Vagina (tissue), 2 donors: ENCODE data around the gene SPINT1. TPM values are rescaled to one million over a fixed set of nuclear protein-coding genes. Genes with fewer than 3 reads are reported as not detected.

Source experiments
- DNase-seq, 2 donors: peaks; one replicate each; pipeline ENCODE4 v3.0.0-alpha.2; 2017; ENCODE audit errors: extremely low spot score in 2 of 2
- H3K27ac ChIP-seq: fragments of 200-600 bp; sonication (generic); one replicate; pipeline ENCODE4 v1.5.1; 2019
- H3K27me3 ChIP-seq: fragments of 200-600 bp; sonication (generic); one replicate; pipeline ENCODE4 v1.5.1; 2019
- H3K36me3 ChIP-seq, 2 donors: fragments of 200-600 bp; sonication (generic); one replicate each; pipeline ENCODE4 v1.5.1; 2017 to 2019
- H3K4me1 ChIP-seq: fragments of 200-600 bp; sonication (generic); one replicate; pipeline ENCODE4 v1.5.1; 2019
- H3K4me3 ChIP-seq, 2 donors: fragments of 200-600 bp; sonication (generic); 1 replicate in 1 of 2; 2 replicates in 1 of 2; pipeline ENCODE4 v1.5.1; 2016 to 2019
- H3K9me3 ChIP-seq: fragments of 200-600 bp; sonication (generic); one replicate; pipeline ENCODE4 v1.5.1; 2019
- POLR2A ChIP-seq, 2 donors: fragments of 450-650 bp; IDR thresholded peaks; one replicate each; pipeline ENCODE4 v1.6.1; 2017; ENCODE audit warnings: antibody characterized with exemption in 2 of 2, mild to moderate bottlenecking in 2 of 2, moderate library complexity in 2 of 2
- POLR2AphosphoS5 ChIP-seq, 2 donors: sonication (generic); formaldehyde crosslinking; IDR thresholded peaks; one replicate each; pipeline ENCODE4 v1.9.0; 2017; ENCODE audit warnings: antibody characterized with exemption in 2 of 2, mild to moderate bottlenecking in 2 of 2, low read depth in 1 of 2; ENCODE audit not compliant: insufficient read depth in 1 of 2
- intact Hi-C: fragments of 100-400 bp; cut with DNase I; formaldehyde crosslinking; loops from one replicate; pipeline ENCODE4 v1.15.1; 2023
- total RNA-seq: library from RNA; depleted of rRNA; stranded (reverse); fragments of >200 nt; gene quantifications from one replicate; pipeline ENCODE4 v1.2.3, GENCODE V29; 2016
- TF ChIP-seq, protein P1 (sequence below), 3 experiments: fragments of 450-650 bp in 2 of 3; fragments of 200-600 bp in 1 of 3; sonication (generic) in 1 of 3; IDR thresholded peaks; one replicate each; pipeline ENCODE4 v1.5.1; 2017 to 2019; ENCODE audit warnings: antibody characterized with exemption in 3 of 3, mild to moderate bottlenecking in 2 of 3, moderate library complexity in 2 of 3

SPINT1 gene
- total RNA-seq, 1 donor from 2014 or later = 80.3 TPM

DNA sequence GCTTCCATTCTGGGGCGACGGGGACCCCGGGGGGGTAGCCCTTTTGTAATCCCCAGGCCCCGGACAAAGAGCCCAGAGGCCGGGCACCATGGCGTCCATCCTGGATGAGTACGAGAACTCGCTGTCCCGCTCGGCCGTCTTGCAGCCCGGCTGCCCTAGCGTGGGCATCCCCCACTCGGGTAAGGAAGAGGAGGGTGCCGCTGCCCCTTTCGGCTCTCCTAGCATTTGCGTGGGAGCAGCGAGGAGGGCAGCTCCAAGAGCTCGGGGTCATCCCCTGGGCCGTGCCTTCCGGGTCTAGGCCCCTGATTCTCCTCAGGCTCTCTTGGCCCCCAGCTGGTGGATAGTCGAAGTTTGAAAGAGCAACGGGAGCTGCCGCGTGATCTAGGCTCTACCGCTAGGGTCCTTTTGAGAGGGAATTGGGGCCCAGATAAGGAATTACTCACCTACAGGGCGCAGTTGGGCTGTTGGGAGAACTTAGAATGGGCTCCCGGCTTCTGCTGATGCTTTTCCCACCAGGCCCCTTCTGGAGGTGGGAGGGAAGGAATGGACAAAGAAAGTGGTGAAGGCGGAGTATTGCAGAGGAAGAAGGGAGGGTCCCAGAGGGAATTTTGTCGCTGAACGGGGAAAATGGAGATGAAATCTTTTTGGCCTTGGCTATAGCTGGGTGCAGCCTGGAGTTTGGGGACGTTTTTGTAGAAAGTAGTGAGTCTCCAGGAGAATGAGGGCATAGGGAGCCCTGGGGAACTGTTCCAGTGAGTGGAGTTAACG is 51.0 kb downstream of the SPINT1 start:
- H3K36me3 ChIP-seq = peaks cover 0 to 21% of the 10 kb centered on the region in 2 donors
- H3K27me3 ChIP-seq = no peaks in the 10 kb centered on the region
- H3K9me3 ChIP-seq = no peaks in the 10 kb centered on the region
- intact Hi-C loops = loop anchor here (5.0 kb wide), 1 partner anchor 38 kb away; no protein-coding TSS in a partner anchor
- peak overlapping the region; percentile 91 for H3K27ac ChIP-seq
- peaks cover 25% of the 10 kb centered on the region for H3K4me1 ChIP-seq
- TF ChIP-seq POLR2A (IDR thresholded peaks at IDR 0.05) = no peak
- TF ChIP-seq, protein P1, sequence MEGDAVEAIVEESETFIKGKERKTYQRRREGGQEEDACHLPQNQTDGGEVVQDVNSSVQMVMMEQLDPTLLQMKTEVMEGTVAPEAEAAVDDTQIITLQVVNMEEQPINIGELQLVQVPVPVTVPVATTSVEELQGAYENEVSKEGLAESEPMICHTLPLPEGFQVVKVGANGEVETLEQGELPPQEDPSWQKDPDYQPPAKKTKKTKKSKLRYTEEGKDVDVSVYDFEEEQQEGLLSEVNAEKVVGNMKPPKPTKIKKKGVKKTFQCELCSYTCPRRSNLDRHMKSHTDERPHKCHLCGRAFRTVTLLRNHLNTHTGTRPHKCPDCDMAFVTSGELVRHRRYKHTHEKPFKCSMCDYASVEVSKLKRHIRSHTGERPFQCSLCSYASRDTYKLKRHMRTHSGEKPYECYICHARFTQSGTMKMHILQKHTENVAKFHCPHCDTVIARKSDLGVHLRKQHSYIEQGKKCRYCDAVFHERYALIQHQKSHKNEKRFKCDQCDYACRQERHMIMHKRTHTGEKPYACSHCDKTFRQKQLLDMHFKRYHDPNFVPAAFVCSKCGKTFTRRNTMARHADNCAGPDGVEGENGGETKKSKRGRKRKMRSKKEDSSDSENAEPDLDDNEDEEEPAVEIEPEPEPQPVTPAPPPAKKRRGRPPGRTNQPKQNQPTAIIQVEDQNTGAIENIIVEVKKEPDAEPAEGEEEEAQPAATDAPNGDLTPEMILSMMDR (IDR thresholded peaks at IDR 0.05) = peak in 1 of 3 experiments; percentile 47
- TF ChIP-seq POLR2AphosphoS5 (IDR thresholded peaks at IDR 0.05; ENCODE audit: insufficient read depth in 1 of 2, low read depth in 1 of 2) = no peak
- peak overlapping the region; percentile 72 to 89 for H3K4me3 ChIP-seq
- peak; percentile 89 to 93 for DNase-seq

DNA sequence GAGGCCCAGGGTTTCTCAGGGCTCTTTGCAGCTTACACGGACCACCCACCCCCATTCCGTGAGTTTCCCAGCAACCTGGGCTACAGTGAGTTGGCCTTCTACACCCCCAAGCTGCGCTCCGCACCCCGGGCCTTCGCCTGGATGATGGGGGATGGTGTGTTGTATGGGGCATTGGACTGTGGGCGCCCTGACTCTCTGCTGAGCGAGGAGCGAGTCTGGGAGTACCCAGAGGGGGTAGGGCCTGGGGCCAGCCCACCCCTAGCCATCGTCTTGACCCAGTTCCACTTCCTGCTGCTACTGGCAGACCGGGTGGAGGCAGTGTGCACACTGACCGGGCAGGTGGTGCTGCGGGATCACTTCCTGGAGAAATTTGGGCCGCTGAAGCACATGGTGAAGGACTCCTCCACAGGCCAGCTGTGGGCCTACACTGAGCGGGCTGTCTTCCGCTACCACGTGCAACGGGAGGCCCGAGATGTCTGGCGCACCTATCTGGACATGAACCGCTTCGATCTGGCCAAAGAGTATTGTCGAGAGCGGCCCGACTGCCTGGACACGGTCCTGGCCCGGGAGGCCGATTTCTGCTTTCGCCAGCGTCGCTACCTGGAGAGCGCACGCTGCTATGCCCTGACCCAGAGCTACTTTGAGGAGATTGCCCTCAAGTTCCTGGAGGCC is 55.8 kb downstream of the SPINT1 start:
- Histone ChIP-seq H3K27ac (no peak overlapping the region), H3K27me3 (no peaks in the 10 kb centered on the region), H3K9me3 (no peaks in the 10 kb centered on the region), H3K4me1 (peaks cover 29% of the 10 kb centered on the region), H3K36me3 (peaks cover 0 to 51% of the 10 kb centered on the region in 2 donors), H3K4me3 (no peak overlapping the region)
- intact Hi-C loops = loop anchor here (5.0 to 10.0 kb wide), 3 partner anchors 43 to 215 kb away; partner anchors contain the start of gene INO80
- TF ChIP-seq, protein P1 (IDR thresholded peaks at IDR 0.05) = no peak
- no peak for TF ChIP-seq POLR2A (IDR thresholded peaks at IDR 0.05)
- no peak for TF ChIP-seq POLR2AphosphoS5 (IDR thresholded peaks at IDR 0.05; ENCODE audit: insufficient read depth in 1 of 2, low read depth in 1 of 2)
- DNase-seq = no peak

DNA sequence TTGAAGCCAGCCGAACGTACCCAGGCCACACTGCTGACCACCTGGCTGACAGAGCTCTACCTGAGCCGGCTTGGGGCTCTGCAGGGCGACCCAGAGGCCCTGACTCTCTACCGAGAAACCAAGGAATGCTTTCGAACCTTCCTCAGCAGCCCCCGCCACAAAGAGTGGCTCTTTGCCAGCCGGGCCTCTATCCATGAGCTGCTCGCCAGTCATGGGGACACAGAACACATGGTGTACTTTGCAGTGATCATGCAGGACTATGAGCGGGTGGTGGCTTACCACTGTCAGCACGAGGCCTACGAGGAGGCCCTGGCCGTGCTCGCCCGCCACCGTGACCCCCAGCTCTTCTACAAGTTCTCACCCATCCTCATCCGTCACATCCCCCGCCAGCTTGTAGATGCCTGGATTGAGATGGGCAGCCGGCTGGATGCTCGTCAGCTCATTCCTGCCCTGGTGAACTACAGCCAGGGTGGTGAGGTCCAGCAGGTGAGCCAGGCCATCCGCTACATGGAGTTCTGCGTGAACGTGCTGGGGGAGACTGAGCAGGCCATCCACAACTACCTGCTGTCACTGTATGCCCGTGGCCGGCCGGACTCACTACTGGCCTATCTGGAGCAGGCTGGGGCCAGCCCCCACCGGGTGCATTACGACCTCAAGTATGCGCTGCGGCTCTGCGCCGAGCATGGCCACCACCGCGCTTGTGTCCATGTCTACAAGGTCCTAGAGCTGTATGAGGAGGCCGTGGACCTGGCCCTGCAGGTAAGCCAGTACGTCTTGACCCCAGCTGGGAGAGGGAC is 56.6 kb downstream of the SPINT1 start:
- no peak for DNase-seq
- no peak for TF ChIP-seq POLR2AphosphoS5 (IDR thresholded peaks at IDR 0.05; ENCODE audit: insufficient read depth in 1 of 2, low read depth in 1 of 2)
- TF ChIP-seq, protein P1 (IDR thresholded peaks at IDR 0.05) = no peak
- TF ChIP-seq POLR2A (IDR thresholded peaks at IDR 0.05) = no peak
- H3K27ac ChIP-seq = no peak overlapping the region
- no peaks in the 10 kb centered on the region for H3K9me3 ChIP-seq
- no peaks in the 10 kb centered on the region for H3K27me3 ChIP-seq
- peaks cover 0 to 51% of the 10 kb centered on the region in 2 donors for H3K36me3 ChIP-seq
- intact Hi-C loops = loop anchor here (5.0 to 10.0 kb wide), 3 partner anchors 42 to 214 kb away; partner anchors contain the start of gene INO80
- peaks cover 23% of the 10 kb centered on the region for H3K4me1 ChIP-seq
- no peak overlapping the region for H3K4me3 ChIP-seq

DNA sequence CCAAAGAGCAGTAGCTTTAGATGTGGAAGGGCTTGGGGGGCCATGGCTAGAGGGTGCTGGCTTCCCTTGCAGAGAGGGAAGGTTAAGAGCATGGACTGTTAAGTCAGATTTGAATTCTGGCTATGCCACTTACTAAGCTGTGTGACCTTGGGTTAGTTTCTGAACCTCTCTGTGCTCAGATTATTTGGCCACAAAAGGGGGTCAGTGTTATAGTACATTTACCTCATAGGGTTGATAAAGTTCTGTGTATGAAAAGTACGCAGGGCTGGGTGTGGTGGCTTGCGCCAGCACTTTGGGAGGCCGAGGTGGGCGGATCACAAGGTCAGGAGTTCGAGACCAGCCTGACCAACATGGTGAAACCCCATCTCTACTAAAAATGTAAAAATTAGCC is 57.2 kb downstream of the SPINT1 start:
- H3K4me1 ChIP-seq = peaks cover 23% of the 10 kb centered on the region
- TF ChIP-seq POLR2A (IDR thresholded peaks at IDR 0.05) (no peak), POLR2AphosphoS5 (IDR thresholded peaks at IDR 0.05; ENCODE audit: insufficient read depth in 1 of 2, low read depth in 1 of 2) (no peak)
- TF ChIP-seq, protein P1 (IDR thresholded peaks at IDR 0.05) = no peak
- intact Hi-C loops = loop anchor here (5.0 to 10.0 kb wide), 3 partner anchors 41 to 214 kb away; partner anchors contain the start of gene INO80
- no peaks in the 10 kb centered on the region for H3K27me3 ChIP-seq
- H3K4me3 ChIP-seq = no peak overlapping the region
- no peak overlapping the region for H3K27ac ChIP-seq
- H3K9me3 ChIP-seq = no peaks in the 10 kb centered on the region
- peaks cover 0 to 49% of the 10 kb centered on the region in 2 donors for H3K36me3 ChIP-seq
- DNase-seq = no peak
